Activated CD4-positive, CD25-positive, alpha-beta regulatory T cell treated with anti-CD3 and anti-CD28 coated beads, Interleukin-2, amount 50 U/mL, for 72 hours (primary cell): ENCODE results near the gene SLX4.

Source experiments
- DNase-seq: peaks from one replicate; pipeline ENCODE4 v3.0.0; 2021

SLX4 gene

DNA sequence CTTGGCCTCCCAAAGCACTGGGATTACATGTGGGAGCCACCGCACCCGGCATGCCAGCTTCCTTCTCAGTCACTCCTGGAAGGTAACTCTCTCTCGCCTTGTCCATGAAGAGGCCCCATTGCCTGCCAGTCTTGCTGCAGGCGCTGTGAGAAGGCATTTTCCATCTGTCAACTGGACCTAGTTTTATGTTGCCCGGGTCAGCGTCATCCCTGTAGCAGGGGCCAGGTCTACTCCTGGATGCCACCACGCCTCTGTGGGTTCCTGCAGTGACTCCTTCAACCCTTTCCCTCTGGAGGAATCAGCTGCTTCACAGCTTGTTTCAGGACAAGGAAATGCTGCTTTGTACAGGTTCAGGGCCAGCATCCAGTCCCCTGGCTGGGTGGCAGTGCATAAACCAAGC lies 31.6 kb downstream of the SLX4 start:
- no peak for DNase-seq

DNA sequence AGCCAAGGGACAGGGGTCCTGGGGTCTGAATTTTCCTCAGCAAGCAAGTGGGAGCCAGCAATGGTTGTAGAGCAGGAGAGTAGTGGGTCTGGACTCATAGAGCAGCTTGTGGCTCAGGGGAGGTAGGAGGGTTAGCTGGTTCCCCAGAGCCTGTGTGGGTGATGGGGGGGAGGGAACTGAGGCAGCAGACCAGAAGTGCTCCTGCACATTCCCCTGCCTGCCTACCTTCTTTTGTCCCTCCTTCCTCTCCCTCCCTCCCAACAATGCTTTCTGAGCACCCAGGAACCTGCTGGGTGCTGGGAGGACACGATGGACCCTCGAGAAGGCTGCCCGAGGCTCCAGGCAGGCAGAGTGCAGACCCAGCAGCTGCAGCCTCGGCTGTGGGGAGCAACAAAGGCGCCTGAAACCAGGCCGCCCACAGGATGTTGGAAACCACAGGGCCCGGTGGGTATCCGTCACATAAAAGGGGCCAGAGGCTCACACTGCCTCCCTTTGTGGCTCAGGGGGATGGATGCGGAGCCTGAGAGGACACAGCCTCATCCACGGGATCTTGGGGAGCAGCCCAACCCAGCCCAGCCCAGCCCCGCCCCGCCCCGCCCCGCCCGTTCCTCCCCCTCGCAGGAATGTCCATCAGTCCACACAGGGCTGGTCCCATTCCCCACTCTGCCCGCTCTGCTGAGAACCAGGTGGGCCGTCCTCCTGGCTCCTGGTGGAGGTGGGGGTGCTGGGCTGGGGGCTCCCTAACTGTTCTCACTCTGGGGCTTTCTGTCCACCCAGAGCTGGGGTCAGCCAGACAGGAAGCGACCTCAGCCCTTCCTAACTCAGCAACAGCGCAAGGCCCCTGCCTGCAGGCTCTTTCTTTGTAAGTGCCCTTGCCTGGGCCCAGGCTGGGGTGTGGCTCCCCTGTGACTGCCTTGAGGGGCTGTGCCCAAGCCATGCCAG lies 32.5 kb downstream of the SLX4 start:
- DNase-seq, result peak; percentile 61

GRCh38 chr16:3578121-3578520 lies 33.3 kb downstream of the SLX4 start:
- peak; percentile 52 for DNase-seq

DNA sequence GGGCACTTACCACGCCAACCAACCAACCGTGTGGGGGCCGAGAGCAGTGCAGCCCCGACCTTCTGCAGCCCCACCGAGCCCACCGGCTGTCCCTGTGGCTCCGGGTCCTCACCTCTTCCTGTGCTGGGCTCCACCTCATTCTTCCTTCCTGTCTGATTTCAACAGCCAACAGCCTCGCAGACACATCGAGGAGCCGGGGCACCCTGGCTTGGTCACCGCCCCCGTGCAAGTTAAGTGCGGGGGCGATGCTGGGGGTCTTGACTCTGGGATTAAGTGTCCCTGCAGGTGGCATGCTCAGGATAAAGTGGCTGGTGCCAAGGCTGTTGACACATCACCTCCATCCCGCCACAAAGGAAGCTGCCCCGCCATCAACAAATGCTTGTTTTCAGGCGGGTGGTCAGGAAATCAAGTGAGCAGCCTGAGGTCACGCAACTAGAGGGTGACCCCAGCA lies 34.1 kb downstream of the SLX4 start, which contains the start of gene NLRC3:
Gene NLRC3 (minus strand): TSS at position 102 of the 451 bp plus-strand sequence. CDS start 12,367 bp downstream, outside the sequence.
- DNase-seq, result peak; percentile 43

DNA sequence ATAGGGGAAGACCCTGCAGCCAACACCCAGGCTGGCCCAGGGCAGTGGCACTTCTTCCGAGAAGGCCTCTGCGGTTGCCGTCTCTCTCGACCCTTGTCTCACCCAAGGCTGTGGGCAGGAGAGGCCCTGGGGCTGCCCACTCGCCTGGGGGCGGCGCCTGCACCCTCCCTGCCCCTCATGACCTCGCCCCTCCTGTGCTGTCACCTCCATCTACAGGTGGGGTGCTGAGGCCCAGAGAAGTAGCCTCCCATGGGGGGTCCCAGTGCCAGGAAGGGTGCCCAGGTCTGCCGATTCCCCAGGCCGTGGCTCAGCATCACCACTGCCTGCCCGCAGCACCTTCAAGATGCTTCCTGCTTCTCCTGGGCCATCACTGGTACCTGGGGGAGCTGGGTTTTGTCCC lies 35.2 kb downstream of the SLX4 start:
- DNase-seq, result peak; percentile 51

GRCh38 chr16:3575491-3575890 lies 35.9 kb downstream of the SLX4 start:
- no peak for DNase-seq

GRCh38 chr16:3574195-3574594 lies 37.2 kb downstream of the SLX4 start:
- DNase-seq, result no peak

DNA sequence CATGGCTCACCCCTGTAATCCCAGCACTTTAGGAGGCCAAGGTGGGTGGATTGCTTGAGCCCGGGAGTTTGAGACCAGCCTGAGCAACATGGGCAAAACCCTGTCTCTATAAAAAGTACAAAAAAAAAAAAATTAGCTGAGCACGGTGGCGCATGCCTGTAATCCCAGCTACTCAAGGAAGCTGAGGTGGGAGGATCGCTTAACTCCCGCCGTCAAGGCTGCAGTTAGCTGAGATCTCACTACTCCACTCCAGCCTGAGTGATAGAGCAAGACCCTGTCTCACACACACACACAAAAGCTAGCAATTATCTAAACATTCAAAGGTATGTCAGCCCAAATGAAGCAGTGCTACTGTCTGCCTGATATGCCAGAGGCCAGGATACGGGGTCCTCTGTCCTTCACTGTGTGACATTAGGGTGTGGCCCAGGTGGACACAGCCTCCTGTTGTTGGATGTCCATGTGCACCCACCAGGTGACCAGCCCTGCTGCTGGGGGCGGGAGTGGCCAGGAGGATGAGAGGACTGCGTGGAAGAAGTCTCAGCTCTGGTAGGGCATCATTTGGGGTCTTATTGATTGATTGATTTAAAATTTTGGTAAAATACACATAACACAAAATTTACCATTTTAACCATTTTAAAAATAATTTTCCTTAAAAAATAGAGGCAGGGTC lies 38.1 kb downstream of the SLX4 start:
- no peak for DNase-seq

GRCh38 chr16:3570420-3571062 lies 40.9 kb downstream of the SLX4 start:
- DNase-seq, result no peak

DNA sequence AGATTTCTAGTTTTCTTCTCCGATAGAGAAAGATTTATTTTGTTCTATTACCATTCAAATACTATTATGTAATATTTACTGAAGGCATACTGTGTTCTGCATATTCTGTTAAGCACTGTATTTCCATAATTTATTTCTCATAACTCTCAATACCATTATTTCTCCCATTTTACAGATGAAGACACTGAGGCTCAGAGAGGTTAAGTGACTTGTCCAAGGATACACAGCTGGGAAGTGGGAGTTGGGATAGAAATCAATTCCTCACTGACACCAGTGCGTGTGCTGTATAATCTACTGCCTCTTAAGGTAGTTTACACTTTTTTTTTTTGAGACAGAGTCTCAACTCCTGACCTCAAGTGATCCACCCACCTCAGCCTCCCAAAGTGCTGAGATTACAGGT lies 41.6 kb downstream of the SLX4 start:
- no peak for DNase-seq

GRCh38 chr16:3566990-3567389 lies 44.4 kb downstream of the SLX4 start:
- no peak for DNase-seq

GRCh38 chr16:3564889-3565141 lies 46.6 kb downstream of the SLX4 start:
- no peak for DNase-seq

DNA sequence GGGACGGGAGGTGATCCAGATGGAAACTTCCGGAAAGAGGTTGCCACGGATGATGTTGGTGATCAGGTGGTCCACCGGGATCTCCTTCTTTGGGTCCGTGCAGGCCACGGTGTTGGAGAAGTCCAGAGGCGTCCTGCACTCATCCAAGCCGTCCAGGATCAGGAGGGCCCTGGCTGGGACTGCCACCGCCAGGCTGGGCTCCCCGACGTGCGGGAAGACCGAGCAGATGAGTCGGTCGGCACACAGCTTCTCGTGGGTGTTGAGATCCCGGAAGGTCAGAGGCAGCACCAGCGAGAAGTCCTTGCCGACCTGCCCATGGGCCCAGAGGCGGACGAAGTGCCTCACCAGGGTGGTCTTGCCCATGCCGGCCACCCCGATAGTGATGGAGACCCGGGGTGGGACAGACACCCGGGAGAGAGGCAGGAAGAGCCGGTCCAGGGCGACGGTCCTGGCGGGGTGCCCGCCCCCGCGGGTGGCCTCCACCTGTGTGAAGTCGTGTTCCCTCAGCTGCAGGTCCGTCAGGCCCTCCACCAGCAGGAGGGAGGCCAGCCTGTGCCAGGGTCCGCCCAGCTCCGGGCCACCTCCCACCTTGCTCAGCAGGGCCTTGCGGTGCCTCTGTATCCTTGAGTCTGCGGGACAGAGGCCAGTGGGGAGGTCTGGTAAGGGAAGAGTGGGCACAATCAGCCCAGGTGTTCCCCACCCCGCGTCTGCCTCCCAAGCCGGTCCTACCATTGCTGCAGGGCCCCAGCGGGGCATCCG lies 47.1 kb downstream of the SLX4 start:
- no peak for DNase-seq

DNA sequence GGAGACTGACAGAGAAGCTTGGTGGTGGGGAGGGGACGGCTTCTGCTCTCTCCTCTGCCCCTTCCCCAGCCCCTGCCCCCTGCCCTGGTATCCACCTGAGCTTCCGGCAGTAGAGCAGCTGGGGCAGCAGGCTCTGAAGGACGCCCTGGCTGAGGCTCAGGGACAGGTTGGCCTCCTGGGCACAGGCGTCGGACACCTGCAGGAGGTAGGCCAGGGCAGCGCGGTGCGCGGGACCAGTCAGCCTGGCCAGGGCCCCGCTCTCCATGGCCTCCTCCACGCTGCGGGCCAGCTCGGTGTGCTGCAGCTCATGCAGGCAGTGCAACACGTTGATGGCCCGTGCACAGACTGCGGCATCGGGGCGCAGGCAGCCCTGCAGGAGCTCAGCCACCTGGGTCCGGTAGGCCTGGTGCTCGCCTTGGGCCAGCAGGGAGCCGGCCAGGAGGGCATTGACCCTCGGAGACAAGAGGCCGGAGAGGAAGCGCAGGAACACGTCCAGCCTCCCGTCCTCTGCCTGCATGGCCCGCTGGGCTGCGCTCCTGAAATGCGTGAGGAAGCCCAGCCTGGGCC lies 48.4 kb downstream of the SLX4 start:
- DNase-seq, result no peak

- no peak for DNase-seq
These were observed 49.8 kb downstream of the SLX4 start for GRCh38 chr16:3561626-3562025.

DNA sequence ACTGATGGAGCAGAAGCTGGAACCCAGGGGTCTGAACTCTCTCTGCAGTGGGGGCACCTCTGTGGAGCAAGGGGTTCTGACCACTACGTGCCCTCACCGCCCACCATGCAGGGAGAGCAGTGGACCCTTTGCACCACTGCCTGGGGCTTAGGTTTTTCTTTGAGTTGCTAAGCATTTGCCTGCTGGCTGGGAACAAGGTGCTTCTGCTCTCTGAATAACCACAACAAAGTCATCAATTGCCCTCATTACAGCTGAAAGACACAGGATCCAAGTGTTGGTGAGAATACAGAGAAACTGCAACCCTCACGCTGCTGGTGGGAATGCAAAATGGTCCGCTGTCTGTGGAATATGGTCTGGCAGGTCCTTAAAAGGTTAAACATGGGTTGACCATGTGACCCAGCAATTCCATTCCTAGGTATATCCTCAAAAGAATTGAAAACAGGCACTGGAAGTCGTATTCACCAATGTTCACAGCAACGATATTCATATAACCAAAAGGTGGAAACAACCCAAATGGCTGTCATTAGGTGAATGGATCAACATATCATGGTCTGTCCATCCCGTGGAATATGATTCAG lies 57.0 kb downstream of the SLX4 start:
- DNase-seq, result no peak

GRCh38 chr16:3553138-3553923 lies 58.1 kb downstream of the SLX4 start:
- no peak for DNase-seq

DNA sequence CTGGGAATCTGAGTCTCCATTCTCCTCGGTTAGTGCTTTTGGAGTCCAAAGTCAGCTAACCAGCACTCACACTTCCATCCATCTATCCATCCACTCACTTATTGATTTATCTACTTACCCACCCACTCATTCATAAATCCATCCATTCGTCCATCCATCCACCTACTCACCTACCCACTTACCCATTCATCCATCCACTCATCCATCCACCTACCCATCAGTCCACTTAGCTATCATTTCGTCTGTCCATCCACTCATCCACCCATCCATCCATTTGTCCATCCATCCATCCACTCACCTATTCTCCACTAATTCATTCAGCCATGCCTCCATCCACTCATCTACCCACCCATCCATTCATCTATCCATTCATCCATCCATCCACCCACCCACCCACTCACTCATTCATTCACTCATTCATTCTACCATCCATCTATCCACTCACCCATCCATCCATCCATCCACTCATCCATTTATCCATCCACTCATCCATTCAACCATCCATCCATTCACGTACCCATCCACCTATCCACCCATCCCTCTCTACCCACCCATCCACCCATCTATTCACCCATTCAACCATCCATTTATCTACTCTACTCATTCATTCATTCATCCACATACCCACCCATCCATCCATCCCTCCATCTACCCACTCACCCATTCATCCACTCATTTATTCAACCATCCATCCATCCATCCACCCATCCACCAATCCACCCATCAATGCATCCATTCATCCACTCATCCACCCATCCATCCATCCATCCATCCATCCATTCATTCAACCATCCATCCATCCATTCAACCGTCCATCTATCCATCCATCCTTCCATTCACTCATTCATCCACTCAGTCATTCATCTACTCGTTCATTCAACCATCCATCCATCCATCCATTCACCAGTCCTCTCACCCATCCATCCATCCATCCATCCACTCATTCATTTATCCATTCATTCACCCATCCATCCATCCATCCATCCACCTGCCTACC lies 60.3 kb downstream of the SLX4 start:
- DNase-seq, result no peak

DNA sequence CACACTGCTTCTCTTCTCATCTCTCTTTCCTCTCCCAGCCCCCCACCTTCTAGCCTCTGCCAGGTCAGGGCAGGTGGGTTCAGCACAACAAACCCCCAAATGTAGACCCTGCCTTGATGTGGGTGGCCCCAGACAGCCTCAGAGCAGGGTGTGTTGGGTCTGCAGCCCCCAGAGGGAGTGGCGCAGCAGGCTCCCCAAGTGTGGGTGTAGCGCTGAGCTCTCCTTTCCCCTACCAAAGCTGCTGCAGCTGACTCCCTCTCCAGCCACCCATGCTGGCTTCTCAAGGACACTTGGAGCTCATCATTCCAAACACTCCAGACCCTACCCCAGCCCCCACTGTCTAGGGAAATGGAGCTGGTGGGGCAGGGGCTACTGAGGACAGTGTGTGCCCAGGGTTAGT lies 61.5 kb downstream of the SLX4 start:
- DNase-seq, result no peak

DNA sequence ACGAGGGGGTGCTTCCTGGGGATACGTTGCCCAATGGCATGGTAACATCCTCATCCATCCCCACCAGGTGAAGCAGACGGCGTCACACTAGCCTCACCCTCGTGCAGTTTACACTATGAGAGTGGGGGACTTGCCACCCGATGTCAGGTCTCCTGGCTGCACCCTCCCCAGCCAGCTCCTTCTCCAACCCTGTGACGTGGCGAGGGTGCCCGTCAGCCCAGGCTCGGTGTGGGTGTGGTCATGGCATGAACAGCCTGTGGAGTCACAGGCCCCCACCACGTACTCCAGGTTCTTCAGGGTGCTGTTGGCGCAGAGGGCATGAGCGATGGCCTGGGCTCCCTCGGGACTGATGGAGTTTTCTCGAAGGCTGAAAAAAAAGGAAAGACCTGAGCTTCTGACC lies 62.5 kb downstream of the SLX4 start:
- DNase-seq, result no peak
